Islet of Langerhans (tissue), 1 donor: Measurements from ENCODE around the gene CHL1.

Experiments used
- FAIRE-seq: peaks from one replicate; lab custom pipeline; 2011; peaks lifted over from hg19 to GRCh38; lab: Jason Lieb, UNC

Gene CHL1

DNA sequence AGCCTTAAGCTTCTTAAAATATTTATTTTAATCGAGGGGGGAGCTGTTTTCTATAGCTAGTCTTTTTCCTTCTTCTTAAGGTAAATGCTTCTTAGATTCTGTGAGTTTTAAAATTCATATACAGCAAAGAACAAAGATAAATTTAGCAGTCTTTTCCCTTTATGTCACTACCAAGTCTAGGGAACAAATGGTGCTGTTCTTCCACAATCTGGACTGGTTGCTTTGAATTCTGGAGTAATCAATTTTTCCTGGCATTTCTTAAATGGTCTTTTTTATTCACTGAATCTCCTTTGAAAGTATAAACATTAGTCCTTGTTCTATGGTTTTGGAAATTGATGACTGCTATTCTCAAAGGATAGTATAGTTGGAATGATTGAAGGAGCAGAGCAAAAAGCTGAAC is 82.8 kb downstream of the CHL1 start:
- FAIRE-seq, result no peak

DNA sequence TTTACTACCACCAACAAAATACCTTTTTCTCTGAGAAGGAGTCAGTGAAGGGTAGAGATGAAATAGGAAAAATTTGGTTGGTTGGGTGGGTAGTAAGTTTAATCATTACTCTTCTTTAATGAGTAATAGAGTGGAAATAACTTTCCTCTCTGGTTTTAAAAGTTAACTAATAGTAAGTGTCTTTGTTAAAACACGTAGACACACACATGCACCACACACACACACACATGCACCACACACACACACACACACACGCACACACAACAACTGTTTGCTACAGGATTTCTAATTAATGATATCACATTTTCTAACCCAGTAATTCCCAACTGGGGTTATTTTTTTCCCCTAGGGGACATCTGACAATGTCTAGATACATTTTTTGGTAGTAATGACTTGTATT is 84.1 kb downstream of the CHL1 start:
- FAIRE-seq, result no peak

DNA sequence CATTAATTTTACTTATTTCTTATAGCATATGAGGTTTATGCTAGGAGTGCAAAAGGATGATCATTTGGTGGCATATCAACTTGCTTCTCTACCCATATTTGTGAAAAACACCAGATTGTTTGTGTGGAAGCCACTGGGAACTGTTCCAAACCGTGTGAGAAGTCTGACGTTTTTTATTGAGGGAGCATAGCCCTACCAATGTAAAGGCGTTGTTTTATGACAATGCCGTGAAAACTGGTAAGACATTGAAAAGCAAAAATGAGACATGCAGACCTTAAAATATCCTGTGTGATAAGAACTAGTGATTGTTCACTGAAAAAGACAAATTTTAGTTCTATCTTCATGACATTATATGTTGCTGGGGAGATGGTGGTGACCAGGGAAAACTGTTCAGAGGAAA is 87.8 kb downstream of the CHL1 start:
- no peak for FAIRE-seq

DNA sequence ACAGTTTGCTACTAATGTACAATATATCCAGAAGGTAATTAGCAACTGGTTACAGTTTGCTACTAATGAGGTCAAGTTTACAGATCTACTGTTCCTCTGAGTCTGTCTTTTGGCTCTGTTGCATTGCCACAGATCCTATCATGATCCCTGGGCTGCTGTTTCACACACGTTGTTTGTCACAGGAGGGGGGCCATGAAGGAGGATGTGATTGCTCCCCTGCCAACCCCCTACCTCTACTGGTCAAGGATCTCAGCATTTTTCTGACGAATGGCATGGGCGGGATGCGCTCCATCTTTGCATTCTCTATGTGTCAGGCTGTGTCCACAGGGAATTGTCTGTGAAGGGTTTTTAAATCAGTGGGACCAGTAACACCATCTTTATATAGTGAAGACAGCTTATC is 91.9 kb downstream of the CHL1 start:
- no peak for FAIRE-seq

DNA sequence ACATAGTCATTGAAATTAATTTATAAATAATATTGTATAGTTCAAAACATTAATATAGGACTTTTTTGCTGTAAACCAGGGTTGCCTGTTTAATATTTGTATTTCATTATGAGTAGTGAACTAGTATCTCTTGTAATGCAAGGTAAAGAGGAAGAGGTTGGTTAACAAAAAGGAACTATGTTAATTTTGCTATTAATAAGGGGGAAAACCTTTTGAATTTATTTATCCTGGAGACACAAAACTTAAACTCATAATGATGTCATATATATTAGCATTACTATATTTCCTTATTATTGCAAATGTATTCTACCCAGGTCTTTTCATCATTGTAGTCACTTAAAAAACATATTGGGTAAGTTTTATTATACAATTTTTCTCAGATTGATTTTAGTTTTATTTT is 94.5 kb downstream of the CHL1 start:
- no peak for FAIRE-seq

DNA sequence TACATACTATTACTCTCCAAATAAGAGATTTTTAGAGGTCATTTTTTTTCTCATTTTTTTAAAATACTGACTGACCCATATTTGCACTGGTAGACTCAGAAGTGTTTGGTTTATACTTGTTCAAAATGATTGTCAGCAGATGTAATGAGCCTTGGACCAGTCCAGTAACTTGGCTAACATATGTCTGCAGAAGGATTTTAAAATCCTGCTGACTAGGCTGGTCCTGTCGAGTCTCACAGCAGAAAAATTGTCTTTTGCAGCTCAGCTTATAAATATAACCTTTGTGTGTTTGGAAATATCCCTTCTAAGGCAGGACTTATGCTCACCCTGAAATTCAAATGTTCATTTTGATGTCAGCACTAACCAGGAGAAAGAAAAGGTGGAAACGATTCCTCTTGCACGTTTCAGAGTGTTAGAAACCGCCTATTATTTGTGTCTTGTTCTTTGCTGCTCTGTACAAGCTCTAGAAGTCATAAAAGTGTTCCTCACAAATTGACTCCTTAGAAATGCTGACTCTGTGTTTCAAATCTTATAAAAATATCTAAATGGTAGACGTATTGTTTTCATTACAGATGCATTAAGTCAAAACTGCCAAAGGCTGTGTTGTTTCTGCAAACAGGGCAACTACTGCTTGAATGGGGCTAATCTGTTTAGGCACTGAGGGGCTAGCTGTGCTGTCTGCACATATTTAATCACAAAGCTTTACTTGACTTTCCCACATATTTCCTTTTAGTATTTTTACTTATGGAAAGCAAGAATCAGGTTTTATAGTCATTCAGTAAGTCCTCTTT is 95.3 kb downstream of the CHL1 start:
- FAIRE-seq, result peak; percentile 5

DNA sequence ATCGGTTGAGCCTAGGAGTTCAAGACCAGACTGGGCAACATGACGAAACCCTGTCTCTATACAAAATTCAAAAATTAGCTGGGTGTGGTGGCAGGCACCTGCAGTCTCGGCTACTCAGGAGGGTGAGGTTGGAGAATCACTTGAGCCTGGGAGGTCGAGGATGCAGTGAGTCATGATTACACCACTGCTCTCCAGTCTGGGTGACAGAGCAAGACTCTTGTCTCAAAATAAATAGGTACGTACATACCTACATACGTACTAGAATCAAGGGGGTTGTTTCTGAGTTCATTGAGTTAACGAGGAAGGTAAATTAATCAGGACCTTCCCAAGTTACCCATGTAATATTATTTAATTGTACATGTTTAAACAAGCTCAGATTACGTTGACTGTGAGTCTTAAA is 97.5 kb downstream of the CHL1 start:
- no peak for FAIRE-seq

DNA sequence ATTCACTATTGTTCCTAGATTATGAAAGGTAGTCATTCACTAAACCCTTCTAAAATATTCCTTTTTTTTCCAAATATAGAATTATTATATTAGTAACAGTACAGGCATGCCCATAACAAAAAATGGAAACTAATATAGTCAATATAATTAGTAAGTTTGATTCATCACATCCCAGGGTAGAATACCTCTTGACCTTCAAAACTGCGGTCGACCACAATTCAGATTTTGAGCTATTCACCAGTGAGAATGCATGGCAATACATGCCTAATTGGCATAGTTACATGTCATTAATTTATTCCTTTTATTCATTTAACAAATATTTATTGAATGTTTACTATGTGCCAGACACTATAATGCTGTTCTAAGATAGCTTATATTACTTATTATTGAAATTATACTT is 98.0 kb downstream of the CHL1 start:
- FAIRE-seq, result no peak

DNA sequence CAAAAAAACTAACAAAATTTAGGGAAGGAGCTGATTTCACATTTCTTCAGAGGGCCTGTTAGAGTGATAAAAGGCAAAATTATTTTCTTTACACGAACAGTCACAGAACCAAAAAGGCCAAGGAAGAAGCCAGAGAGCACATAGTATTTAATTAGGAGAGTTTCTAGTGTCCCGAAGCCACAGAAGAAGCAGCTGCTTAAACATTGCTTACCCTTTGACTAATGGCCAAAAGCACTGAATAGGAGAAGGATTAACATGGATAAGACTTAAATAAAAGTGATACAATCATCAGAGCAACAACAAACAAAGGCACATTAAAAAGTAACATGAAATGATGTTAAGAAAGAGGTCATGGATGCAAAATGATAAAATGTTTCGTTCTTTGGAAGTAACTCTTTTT is 98.6 kb downstream of the CHL1 start:
- FAIRE-seq, result no peak

DNA sequence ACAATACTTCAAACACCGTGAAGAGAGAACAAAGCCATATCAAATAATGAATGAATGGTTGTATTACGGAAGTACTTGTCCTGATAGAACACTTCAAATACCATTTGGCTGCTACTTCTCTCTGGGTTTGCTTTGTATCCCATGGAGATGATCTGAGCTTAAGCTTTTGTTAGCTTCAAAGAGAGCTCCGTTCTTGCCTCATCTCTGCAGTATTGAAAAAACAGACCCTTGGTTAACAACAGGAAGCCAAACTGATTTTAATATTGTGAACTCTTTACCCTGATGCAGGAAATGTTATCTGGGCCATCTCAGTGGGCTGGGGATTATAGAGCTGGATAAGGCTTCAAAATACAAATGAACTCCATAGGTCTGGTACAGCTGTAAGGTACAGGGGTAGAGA is 101.0 kb downstream of the CHL1 start:
- no peak for FAIRE-seq

DNA sequence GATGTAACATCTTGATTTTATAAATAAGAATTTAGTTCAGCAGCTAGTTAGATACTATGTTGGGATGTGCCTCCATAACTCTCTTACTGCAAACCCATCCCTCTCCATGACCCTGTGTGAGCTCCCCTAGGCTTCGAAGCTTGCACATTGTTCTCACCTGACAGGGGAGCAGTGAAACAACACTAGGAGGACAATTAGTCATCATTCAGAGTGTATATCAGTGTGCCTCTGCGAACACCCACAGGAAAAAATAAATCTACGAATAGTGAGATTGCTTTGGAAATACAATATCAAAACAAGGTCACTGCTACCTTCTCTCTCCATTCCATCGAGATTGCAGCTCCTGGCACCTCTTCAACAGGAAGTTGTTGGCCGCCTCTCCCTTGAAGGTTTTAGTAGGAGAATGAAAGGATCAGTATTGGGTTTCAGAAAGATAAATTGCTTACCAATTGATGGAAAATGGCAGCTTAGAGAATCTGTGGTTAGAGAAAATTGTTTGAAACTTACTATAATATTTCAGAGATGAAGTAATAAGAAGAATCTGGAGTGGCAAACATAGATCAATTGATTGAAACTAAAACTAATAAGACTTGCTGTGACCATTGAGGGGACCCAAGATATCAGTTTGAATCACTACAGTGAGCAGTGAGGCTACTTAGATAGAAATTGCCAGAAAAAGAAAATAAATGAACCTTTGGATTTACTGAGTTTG is 103.2 kb downstream of the CHL1 start:
- FAIRE-seq, result no peak

DNA sequence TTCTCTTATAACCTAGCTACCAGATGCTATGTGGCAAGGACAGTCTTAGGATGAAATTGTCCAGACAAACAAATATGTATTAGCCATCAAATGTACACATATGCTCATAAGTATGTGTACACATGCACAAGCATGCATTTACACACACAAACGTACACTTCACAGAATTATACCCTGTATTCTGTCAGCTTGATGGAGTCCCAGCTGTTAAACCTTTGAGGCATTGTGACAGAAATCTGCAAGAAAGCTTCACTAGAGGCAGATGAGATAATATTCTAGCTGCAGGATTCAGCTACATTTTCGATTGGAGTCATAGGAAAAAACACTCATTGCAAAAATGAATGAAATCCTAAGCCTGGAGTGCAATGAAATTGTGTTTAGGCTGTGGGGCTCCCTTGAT is 110.6 kb downstream of the CHL1 start:
- no peak for FAIRE-seq

DNA sequence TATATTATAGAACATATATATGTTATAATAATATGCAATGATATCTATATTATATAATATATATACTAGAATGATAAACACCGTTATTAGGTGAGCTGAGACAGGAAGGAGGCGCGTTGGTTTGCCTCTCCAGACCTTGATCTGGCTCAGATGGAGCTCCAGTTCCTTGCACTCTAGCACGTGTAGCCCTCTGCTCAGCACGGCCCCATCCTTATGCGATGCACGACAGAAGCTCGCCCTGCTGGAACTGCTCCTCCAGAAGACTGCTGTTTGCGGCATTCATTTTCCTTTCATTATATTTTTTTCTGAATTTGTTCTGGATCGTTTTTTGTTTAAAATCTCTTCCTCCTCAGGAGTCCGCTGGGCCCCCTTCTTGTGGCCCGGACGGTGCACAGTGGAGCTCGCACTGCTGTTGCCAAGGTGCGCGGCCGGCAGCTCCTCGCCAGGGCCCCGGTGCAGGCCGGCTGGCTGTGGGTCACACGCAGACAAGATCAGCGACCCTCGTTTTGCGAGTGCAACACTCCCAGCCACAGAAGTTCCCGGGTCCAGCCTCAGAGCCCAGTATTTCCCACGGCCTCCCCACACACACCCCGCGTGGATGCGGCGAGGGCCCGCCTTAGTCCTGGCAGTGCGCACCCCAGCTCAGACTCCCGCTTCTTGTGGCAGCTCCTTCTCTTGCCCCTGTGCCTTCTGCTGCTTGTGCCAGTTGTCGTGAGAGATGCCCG is 112.2 kb downstream of the CHL1 start:
- FAIRE-seq, result no peak

DNA sequence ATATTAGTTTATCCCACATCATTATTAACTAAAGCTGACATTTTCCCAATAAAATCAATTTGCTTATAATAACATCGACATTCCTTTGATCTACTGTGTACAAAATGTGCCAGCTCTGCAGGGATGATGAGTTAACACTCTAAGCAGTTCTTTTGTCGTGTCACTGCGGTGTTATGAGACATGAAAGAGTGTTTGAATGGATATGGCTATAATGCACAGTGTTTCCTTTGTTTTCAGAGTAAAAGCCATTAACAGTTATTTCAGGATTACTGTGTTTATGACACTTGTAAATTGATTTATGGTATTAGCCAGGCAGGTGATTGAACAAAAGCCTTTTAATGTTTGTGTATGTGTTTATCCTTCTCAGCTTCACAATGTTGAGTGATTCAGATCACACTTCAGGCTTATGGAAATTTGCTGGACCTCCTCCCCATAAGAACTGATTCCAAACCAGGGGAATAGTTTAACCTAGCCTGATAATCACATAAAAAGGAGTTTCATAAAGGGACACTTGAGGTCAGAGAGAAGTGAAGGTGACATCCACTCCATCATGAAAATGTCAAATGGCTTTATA is 115.7 kb downstream of the CHL1 start:
- FAIRE-seq, result no peak

DNA sequence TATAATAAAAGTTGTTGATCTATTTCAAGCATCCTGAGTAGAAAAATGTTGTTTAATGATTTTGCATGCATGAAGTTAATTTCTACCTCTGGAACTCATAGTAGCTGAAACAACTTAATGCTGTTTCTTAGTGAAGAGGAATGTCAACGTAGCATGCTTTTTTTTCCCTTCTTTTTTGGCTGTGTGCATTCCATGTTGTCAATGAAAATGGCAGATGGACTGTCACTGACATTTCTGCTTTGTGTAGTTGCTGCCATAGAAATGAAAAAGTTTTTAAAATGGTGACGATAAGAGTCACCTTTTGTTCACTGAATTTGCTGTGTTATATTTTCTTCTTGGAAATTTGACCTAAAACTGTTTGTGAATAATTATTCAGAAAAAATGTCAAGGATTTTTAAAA is 116.3 kb downstream of the CHL1 start:
- no peak for FAIRE-seq

DNA sequence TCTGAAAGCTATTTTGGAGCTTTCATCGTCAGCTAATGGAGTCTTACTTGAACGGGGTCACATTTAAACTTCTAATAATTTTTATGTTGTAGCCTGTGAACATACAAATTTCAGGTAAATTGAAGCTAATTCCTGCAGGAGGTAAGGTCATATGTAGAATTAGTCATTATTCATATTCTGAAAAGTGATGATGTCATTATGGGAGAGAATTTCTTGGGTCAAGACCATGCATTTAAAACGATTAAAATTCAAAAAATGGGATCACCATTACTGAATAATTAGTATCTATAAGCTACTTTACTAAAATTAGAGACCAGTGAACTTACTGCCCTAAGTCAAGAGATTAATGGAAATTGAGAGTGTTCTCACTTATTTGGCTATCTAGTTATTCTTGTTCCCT is 120.4 kb downstream of the CHL1 start:
- no peak for FAIRE-seq

DNA sequence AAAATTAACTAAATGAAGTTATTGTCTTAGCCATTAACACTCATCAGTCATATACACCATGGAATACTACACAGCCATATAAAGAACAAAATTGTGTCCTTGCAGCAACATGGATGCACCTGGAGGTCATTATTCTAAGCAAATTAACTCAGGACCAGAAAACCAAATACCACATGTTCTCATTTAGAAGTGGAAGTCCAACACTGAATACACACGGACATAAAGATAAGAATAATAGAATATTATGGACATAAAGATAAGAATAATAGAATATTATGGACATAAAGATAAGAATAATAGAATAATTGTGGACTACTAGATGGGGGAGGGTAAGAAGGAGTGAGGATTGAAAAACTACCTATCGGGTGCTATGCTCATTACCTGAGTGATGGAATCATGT is 122.3 kb downstream of the CHL1 start:
- no peak for FAIRE-seq

DNA sequence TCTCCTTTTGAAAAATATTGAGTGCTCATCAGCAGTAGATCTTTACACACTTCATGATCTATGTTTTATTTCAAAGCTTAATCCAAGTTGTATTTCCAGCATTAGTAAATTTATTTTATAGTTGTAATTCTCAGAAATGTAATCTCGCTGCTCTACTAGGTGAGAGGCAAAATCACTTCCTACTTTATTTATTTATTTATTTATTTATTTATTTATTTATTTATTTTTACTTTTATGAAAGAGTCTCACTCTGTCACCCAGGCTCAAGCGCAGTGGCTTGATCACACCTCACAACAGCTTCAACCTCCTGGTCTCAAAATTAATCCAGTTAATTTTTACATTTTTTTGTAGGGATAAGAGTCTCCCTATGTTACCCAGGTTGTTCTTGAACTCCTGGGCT is 127.9 kb downstream of the CHL1 start:
- no peak for FAIRE-seq

DNA sequence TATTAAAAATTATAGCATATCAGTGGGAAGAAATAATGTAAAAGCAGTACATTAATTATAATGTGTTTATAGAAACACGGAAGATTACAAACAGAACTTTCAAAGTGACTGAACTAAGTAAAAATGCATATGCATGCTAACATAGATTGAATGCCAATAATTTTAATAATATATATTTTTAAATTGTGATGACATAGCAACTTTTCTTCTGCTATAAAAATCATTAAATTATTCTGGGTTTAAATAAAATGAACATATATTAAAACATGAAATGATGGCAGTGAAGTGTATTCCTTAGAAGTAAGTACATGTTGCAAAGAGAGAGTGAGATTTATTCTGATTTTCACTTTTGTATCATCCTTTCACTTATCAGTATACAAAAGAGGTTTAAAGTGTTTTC is 128.9 kb downstream of the CHL1 start:
- FAIRE-seq, result peak; percentile 73

DNA sequence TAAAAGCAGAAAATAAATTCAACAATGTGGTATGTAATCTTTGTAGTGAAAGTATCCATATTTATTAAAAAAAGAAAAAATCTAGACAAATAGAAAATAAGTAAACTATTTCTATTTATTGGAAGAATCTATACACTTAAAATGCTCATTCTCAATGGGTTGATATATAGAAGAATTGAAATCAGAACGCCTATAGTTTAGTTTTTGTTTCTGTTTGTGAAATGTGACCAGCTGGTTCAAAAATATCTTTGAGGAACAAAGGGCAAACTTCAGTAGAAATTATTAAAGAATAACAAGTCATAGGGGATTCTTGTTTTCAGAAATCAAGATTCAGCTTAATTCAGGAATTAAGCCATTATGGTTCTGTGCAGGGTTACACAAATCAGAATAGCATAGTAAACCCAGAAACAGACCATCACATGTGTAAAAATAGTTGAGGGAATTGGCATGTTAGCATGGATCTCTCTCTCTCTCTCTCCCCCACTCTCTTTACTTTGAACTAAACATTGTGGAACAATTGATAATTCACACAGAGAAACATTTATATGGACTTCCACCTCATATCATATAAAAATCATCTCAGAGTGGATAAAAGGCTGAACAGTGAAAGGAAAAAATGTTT is 134.0 kb downstream of the CHL1 start:
- no peak for FAIRE-seq

DNA sequence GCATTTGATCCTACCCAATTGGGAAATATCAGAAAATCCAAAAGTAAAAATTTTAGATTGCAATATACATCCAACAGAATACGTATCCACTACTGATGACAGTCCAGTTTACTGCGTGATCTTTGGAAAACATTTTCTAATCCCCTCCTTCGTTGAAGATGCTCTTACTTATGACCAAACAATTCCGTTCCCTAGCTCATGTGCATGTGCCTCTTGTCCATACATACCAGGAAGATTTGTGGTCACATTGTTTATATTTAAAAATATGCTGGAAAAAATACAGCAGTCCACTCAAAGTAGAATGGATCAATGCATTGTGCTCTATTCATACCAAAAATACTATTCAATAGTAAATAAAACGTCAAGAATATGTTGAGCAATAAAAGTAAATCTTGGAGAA is 135.3 kb downstream of the CHL1 start:
- no peak for FAIRE-seq

DNA sequence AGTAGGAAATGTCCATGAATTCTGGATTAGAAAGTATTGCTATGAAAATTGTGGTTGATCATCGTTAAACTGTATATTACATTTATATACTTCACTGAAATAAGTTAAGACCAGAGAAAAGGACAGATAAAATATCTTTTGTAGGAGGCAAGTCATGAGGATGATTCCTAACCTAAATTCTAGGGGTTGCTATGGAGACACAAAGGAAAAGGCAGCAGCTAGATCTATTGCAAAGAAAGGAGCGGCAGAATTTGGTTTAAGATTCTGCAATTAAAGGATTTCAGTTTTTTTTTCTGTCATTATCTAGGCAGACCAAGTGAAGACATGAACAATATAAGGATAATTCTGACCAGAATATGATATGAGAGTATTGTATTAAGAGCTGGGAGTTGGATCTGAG is 136.1 kb downstream of the CHL1 start:
- FAIRE-seq, result no peak

DNA sequence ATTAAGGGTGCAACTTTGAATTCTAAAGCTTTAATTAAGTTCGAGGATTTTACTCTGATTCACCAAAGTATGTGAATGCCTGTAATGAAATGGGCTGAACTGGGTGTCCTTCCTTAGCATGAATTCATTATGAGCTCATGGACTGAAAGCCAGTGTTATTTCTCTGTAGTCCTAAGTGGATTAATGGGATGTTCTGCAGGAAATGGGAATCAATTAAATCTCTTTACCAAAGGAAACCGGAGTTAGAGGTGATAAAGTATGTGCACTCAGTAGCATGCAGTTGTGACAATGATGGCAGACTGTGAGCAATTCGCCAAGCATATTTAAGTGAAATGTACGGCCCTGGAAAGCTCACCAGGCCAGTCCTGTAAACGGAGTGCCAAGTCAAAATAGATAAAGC is 138.7 kb downstream of the CHL1 start:
- no peak for FAIRE-seq
